Small intestine (tissue), 16 donors: ENCODE data around the gene CDH8. TPM values are rescaled to one million over a fixed set of nuclear protein-coding genes. Genes with fewer than 3 reads are reported as not detected.

Source experiments
- DNase-seq, 2 donors: peaks; one replicate each; pipeline versions ENCODE4 v3.0.0 to v3.0.0-alpha.2; 2013
- FAIRE-seq: peaks from 2 replicates; lab custom pipeline; 2012; peaks lifted over from hg19 to GRCh38; lab: Jason Lieb, UNC
- H3K27ac ChIP-seq, 3 donors: one replicate each; pipeline ENCODE4 v1.5.1; 2013; ENCODE audit warnings: low read length in 2 of 3, mild to moderate bottlenecking in 2 of 3, control low read depth in 1 of 3, inconsistent platforms in 1 of 3, low read depth in 1 of 3, moderate library complexity in 1 of 3
- H3K27me3 ChIP-seq, 3 donors: one replicate each; pipeline ENCODE4 v1.6.1; 2013; ENCODE audit warnings: low read length in 3 of 3, inconsistent platforms in 1 of 3; ENCODE audit not compliant: control insufficient read depth in 3 of 3, insufficient read depth in 3 of 3
- H3K36me3 ChIP-seq, 3 donors: one replicate each; pipeline ENCODE4 v1.6.1; 2013; ENCODE audit warnings: low read length in 3 of 3, inconsistent platforms in 1 of 3, low read depth in 1 of 3, mild to moderate bottlenecking in 1 of 3, moderate library complexity in 1 of 3; ENCODE audit not compliant: control insufficient read depth in 3 of 3, insufficient read depth in 2 of 3
- H3K4me1 ChIP-seq, 3 donors: one replicate each; pipeline ENCODE4 v1.6.1; 2013; ENCODE audit warnings: low read length in 2 of 3, inconsistent platforms in 1 of 3, low read depth in 1 of 3, mild to moderate bottlenecking in 1 of 3, moderate library complexity in 1 of 3; ENCODE audit not compliant: control insufficient read depth in 3 of 3, insufficient read depth in 2 of 3
- H3K4me3 ChIP-seq, 3 donors: one replicate each; pipeline ENCODE4 v1.5.1; 2013; ENCODE audit warnings: low read length in 3 of 3, control low read depth in 1 of 3, inconsistent platforms in 1 of 3, low read depth in 1 of 3, mild to moderate bottlenecking in 1 of 3, moderate library complexity in 1 of 3
- H3K9me3 ChIP-seq, 2 donors: one replicate each; pipeline ENCODE4 v1.6.1; 2013; ENCODE audit warnings: low read depth in 1 of 2, low read length in 1 of 2; ENCODE audit not compliant: control insufficient read depth in 2 of 2, insufficient read depth in 1 of 2
- WGBS, 3 donors: extraction: QIAGEN DNeasy Blood & Tissue Kit; methylation state at CpG; one replicate each; pipeline ENCODE4 v1.1.7; 2013; 5-methylcytosine and 5-hydroxymethylcytosine counted together
- long read RNA-seq, 10 donors: transcript quantifications; one replicate each; lab custom pipeline, GENCODE V29; 2026
- polyA plus RNA-seq, 4 donors: library from polyadenylated mRNA; stranded (reverse) in 3 of 4; unstranded in 1 of 4; fragments of 200-250 nt in 3 of 4; fragments of 120-200 nt in 1 of 4; gene quantifications; one replicate each; pipeline versions ENCODE4 v1.2.1 to v1.2.3, GENCODE V29; 2013
- donor health status: healthy with polysubstance abuse.
- donor health status: control.
- donor health status: control.
- donor health status: Bipolar disorder and iron deficiency.
- donor health status: healthy.

Gene CDH8, protein sequence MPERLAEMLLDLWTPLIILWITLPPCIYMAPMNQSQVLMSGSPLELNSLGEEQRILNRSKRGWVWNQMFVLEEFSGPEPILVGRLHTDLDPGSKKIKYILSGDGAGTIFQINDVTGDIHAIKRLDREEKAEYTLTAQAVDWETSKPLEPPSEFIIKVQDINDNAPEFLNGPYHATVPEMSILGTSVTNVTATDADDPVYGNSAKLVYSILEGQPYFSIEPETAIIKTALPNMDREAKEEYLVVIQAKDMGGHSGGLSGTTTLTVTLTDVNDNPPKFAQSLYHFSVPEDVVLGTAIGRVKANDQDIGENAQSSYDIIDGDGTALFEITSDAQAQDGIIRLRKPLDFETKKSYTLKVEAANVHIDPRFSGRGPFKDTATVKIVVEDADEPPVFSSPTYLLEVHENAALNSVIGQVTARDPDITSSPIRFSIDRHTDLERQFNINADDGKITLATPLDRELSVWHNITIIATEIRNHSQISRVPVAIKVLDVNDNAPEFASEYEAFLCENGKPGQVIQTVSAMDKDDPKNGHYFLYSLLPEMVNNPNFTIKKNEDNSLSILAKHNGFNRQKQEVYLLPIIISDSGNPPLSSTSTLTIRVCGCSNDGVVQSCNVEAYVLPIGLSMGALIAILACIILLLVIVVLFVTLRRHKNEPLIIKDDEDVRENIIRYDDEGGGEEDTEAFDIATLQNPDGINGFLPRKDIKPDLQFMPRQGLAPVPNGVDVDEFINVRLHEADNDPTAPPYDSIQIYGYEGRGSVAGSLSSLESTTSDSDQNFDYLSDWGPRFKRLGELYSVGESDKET
- polyA plus RNA-seq: 1 to 10 TPM in 2 of 4 donors, not detected in 2; 1.1 TPM
- long read RNA-seq, donor 1: 0 reads
- long read RNA-seq, donor 2: 0 reads
- long read RNA-seq, donor 3: 0 reads
- long read RNA-seq, donor 4: 0 reads
- long read RNA-seq, donor 5: 0 reads
- long read RNA-seq, donor 6: 0 reads
- long read RNA-seq, donor 7: 0 reads
- long read RNA-seq, donor 8: 0 reads
- long read RNA-seq, donor 9: 0 reads
- long read RNA-seq, donor 10, full-length matches to known transcripts: 1 of 1 reads
- long read RNA-seq, donor 10, partial matches to known transcripts: 0 of 1 reads
- long read RNA-seq, donor 10, other reads (novel, unspliced or antisense): 0 of 1 reads

DNA sequence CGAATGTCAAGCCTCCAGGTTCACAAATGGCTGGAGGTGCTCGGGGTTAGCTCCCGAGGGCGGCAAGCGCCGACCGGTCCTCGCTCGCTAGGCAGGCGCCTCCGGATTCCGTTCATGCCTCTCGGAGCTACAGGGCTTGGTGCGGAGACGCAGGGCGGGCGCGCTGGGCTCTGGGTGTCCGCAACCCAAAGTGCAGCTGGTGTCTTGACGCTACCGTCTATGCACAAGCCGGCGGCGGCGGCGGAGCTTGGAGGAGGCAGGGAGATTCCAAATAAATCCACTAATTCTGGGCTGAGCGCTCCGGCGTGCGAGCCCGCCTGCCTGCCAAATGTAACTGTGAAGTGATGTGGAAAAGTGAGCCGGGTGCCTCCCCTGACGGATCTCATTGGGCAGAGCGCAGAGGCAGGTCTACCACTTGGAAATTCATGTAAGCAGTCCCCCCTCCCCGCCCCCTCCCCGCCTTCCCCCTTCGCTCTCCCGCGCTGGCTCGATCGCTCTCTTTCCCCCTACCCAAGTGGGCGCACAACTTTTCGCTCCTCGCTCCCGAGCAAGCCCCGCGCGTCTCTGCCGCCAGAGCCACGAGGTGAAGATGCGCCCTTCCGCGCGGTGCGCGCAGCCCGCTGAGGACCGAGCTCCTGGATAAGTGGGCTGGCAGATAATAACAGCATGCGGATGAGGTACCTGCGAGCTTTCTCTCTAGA, at the start of gene CDH8:
Gene CDH8, minus strand, starts transcription at position 338 of the 701 bp plus-strand sequence. CDS start 15,035 bp downstream, outside the sequence.
- peaks cover 4 to 41% (median 5%) of the 10 kb centered on the region in 3 donors for H3K27me3 ChIP-seq
- H3K27ac ChIP-seq: no peak within 1 kb of the TSS
- H3K4me1 ChIP-seq: no peaks in the 10 kb centered on the region
- FAIRE-seq (no peak), DNase-seq (peak in 1 of 2 donors; percentile 4)
- H3K36me3 ChIP-seq: no peaks in the 10 kb centered on the region
- 7 to 22% (median 18%) methylated on average over 52 to 60 of the region's 60 CpGs for WGBS, 3 donors
- H3K4me3 ChIP-seq: peak within 1 kb of the TSS in 1 of 3 donors; percentile 35
- H3K9me3 ChIP-seq: no peaks in the 10 kb centered on the region

DNA sequence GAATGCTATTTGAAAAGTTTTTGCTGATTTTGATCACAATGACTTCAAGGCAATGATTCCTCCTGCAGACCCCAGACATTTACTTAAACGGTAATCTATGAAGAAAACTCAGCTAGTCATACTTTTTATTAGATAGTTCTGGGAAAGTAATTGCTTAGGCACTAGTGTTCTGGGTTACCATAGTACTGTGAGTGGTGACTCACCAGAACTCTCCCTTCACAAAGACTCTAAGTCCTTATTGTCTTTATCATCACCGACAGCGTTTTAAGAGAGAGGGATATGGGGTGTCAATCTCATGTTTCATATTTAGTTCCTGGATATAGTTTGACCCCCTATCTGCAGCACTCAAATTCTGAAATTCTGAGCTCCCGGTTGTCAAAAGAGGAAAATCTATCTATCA, 43.0 kb upstream of the CDH8 start:
- H3K27ac ChIP-seq: no peak overlapping the region
- FAIRE-seq: no peak
- H3K4me1 ChIP-seq: no peaks in the 10 kb centered on the region
- H3K27me3 ChIP-seq: no peaks in the 10 kb centered on the region
- H3K9me3 ChIP-seq: no peaks in the 10 kb centered on the region
- no peak overlapping the region for H3K4me3 ChIP-seq
- DNase-seq: no peak
- 71 to 84% (median 80%) methylated on average over 4 of the region's 4 CpGs for WGBS, 3 donors
- no peaks in the 10 kb centered on the region for H3K36me3 ChIP-seq

GRCh38 chr16:62077998-62078397, 41.8 kb upstream of the CDH8 start:
- H3K27ac ChIP-seq: no peak overlapping the region
- H3K36me3 ChIP-seq: no peaks in the 10 kb centered on the region
- no peak overlapping the region for H3K4me3 ChIP-seq
- H3K9me3 ChIP-seq: no peaks in the 10 kb centered on the region
- H3K4me1 ChIP-seq: no peaks in the 10 kb centered on the region
- H3K27me3 ChIP-seq: no peaks in the 10 kb centered on the region
- no peak for FAIRE-seq
- DNase-seq: no peak
- 38 to 53% (median 53%) methylated on average over 4 of the region's 4 CpGs for WGBS, 3 donors

- FAIRE-seq: no peak
- Histone ChIP-seq H3K9me3 (no peaks in the 10 kb centered on the region), H3K4me1 (no peaks in the 10 kb centered on the region), H3K36me3 (no peaks in the 10 kb centered on the region), H3K4me3 (no peak overlapping the region), H3K27me3 (no peaks in the 10 kb centered on the region), H3K27ac (no peak overlapping the region)
- no peak for DNase-seq
- 81 to 85% (median 85%) methylated on average over 3 of the region's 3 CpGs for WGBS, 3 donors
These were observed 40.6 kb upstream of the CDH8 start for GRCh38 chr16:62076886-62077285.

DNA sequence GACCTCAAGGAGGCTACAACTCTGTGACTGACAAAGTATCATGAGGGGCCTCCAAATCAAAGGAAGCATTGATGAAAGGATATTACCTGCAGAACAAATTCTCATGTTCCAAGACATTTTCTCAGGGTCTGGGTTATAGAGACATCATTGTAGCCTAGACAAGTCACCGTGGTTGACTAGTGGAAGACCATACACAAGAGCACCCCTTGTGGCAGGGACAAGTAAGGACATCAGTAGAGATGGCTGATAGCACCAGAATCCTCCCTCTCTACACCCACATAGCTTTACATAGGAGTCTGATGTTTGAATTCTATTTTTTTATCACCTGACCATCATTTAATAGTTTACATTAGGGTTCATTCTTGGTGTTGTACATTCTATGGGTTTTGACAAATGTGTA, 32.5 kb upstream of the CDH8 start:
- 71 to 87% (median 83%) methylated on average over 1 of the region's 1 CpG for whole genome bisulfite sequencing, 3 donors
- H3K4me3 ChIP-seq: no peak overlapping the region
- H3K27ac ChIP-seq: no peak overlapping the region
- H3K27me3 ChIP-seq: no peaks in the 10 kb centered on the region
- H3K36me3 ChIP-seq: no peaks in the 10 kb centered on the region
- no peaks in the 10 kb centered on the region for H3K4me1 ChIP-seq
- H3K9me3 ChIP-seq: no peaks in the 10 kb centered on the region
- DNase-seq (no peak), FAIRE-seq (no peak)

- 5 to 48% (median 21%) methylated on average over 1 of the region's 1 CpG for WGBS, 3 donors
These were observed 31.7 kb upstream of the CDH8 start for GRCh38 chr16:62067981-62068380.

GRCh38 chr16:62067182-62067581, 30.9 kb upstream of the CDH8 start:
- DNase-seq (no peak), FAIRE-seq (no peak)
- no peak overlapping the region for H3K27ac ChIP-seq
- no peaks in the 10 kb centered on the region for H3K9me3 ChIP-seq
- H3K36me3 ChIP-seq: no peaks in the 10 kb centered on the region
- WGBS, 3 donors: 52 to 69% (median 55%) methylated on average over 1 of the region's 1 CpG
- H3K4me1 ChIP-seq: no peaks in the 10 kb centered on the region
- no peak overlapping the region for H3K4me3 ChIP-seq
- H3K27me3 ChIP-seq: no peaks in the 10 kb centered on the region

More at GRCh38 chr16:62067981-62068380, 31.7 kb upstream of the CDH8 start:
- FAIRE-seq (no peak), DNase-seq (no peak)
- H3K4me3 ChIP-seq: no peak overlapping the region
- no peaks in the 10 kb centered on the region for H3K36me3 ChIP-seq
- H3K9me3 ChIP-seq: no peaks in the 10 kb centered on the region
- H3K27ac ChIP-seq: no peak overlapping the region
- H3K27me3 ChIP-seq: no peaks in the 10 kb centered on the region
- H3K4me1 ChIP-seq: no peaks in the 10 kb centered on the region
